ENCODE results near the gene DAW1. TPM values are rescaled to one million over a fixed set of nuclear protein-coding genes. Genes with fewer than 3 reads are reported as not detected.
"Not testable (repeated sequence)": the region's sequence is repeated elsewhere in the genome, so short reads cannot be mapped to it uniquely, and the experiment has no call there.

Gene DAW1
- total RNA-seq, 2 donors from 2014 or later: not detected

GRCh38 chr2:227881866-227882517, 10.6 kb downstream of the DAW1 start:
- Mint-ChIP-seq H3K36me3 (no peaks in the 10 kb centered on the region), H3K27ac (no peak overlapping the region), H3K9me3 (no peaks in the 10 kb centered on the region)
- DNase-seq (ENCODE audit: low spot score in 2 of 2) (no peak), ATAC-seq (no peak)

- peak; percentile 68 to 84 for ATAC-seq
- DNase-seq (ENCODE audit: low spot score in 2 of 2): peak; percentile 61 to 71
- Mint-ChIP-seq H3K9me3 (no peaks in the 10 kb centered on the region), H3K27ac (no peak overlapping the region), H3K36me3 (no peaks in the 10 kb centered on the region)
These were observed 13.1 kb downstream of the DAW1 start for GRCh38 chr2:227884511-227884947.

GRCh38 chr2:227886149-227886548, 14.7 kb downstream of the DAW1 start:
- Mint-ChIP-seq H3K36me3 (no peaks in the 10 kb centered on the region), H3K27ac (no peak overlapping the region), H3K9me3 (no peaks in the 10 kb centered on the region)
- DNase-seq (ENCODE audit: low spot score in 2 of 2): no peak
- ATAC-seq: no peak

DNA sequence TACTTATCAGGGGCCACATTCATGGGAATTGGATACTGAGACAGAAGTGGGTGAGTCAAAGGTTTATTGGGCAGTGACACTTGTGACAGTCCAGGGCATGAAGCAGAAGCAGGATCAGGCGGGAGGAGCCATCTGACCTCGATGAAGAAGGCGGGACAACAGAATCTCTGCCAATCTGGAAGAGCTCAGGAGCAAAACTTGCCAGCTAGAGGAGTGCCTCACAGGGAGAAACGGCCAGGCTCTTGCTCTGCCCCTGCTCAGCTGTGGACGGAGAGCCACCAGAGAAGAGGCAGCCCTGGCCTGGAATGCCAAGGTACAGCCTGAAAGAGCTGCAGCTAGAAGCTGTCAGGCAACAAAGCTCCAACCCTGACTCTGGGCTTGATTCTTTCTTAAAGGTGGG, 16.9 kb downstream of the DAW1 start:
- no peak for ATAC-seq
- DNase-seq (ENCODE audit: low spot score in 2 of 2): no peak
- no peaks in the 10 kb centered on the region for H3K36me3 Mint-ChIP-seq

GRCh38 chr2:227889336-227889735, 17.9 kb downstream of the DAW1 start:
- no peaks in the 10 kb centered on the region for H3K9me3 Mint-ChIP-seq
- DNase-seq (ENCODE audit: low spot score in 2 of 2) (no peak), ATAC-seq (no peak)
- H3K36me3 Mint-ChIP-seq: no peaks in the 10 kb centered on the region
- H3K27ac Mint-ChIP-seq: no peak overlapping the region

More for the DNA sequence above, 16.9 kb downstream of the DAW1 start:
- no peak overlapping the region for H3K27ac Mint-ChIP-seq
- H3K9me3 Mint-ChIP-seq: no peaks in the 10 kb centered on the region

- DNase-seq (ENCODE audit: low spot score in 2 of 2) (no peak), ATAC-seq (peak; percentile 50 to 66)
- Mint-ChIP-seq H3K36me3 (no peaks in the 10 kb centered on the region), H3K9me3 (no peaks in the 10 kb centered on the region), H3K27ac (no peak overlapping the region)
These were observed 19.2 kb downstream of the DAW1 start for GRCh38 chr2:227890495-227891079.

DNA sequence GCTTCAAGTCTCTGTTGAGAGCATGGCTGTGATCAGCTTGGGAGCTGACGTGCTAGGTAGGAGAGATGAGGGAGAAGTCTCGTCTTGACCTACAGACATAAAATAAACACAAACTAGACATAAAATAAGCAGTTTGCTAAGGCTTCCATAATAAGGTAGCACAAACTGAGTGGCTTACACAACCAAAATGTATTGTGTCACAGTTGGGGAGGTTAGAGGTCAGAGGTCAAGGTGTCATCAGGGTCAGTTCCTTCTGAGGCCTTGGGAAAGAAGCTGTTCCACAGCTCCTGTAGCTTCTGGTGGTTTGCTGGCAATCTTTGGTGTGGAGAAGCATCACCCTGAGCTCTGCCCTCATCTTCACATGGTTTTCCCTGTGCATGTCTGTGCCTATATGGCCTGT, 20.2 kb downstream of the DAW1 start:
- Mint-ChIP-seq H3K27ac (no peak overlapping the region), H3K36me3 (no peaks in the 10 kb centered on the region), H3K9me3 (no peaks in the 10 kb centered on the region)
- ATAC-seq (no peak), DNase-seq (ENCODE audit: low spot score in 2 of 2) (no peak)

DNA sequence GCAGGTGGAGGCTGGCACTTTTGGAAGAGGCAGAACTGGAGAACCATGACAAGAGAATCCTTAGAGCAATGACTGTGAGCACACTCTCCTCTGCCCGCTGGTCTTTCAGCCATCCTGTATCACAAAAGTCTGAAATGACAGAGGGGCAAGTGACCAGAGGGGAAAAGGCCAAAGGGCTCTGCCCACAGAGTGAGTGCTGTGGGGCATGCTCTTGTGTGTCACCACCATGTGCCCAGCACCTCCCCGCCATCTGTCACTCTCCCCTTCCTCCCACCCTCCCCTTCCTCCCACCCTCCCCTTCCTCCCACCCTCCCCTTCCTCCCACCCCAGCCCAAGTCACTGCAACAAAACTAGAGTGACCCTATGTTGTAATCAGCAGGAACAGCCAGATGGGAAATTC, 31.9 kb downstream of the DAW1 start:
- no peak for ATAC-seq
- DNase-seq (ENCODE audit: low spot score in 2 of 2): no peak
- no peaks in the 10 kb centered on the region for H3K9me3 Mint-ChIP-seq
- no peaks in the 10 kb centered on the region for H3K36me3 Mint-ChIP-seq
- H3K27ac Mint-ChIP-seq: no peak overlapping the region

DNA sequence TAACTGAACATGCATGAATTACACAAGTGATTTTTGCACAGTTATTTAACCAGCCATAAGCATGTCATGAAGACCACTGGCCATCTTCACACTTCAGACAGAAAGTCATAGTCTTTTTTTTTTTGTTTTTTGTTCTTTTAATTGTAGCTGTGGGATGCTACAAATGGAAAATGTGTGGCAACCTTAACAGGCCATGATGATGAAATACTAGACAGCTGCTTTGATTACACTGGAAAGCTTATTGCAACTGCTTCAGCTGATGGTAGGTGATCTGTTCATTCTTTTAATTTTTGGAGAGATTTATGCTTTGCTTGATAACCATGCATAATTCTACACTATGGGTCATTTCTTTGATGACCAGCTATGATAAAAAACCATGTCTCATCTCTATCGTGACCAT, 35.6 kb downstream of the DAW1 start:
- Mint-ChIP-seq H3K36me3 (no peaks in the 10 kb centered on the region), H3K9me3 (no peaks in the 10 kb centered on the region), H3K27ac (no peak overlapping the region)
- ATAC-seq: no peak
- no peak for DNase-seq (ENCODE audit: low spot score in 2 of 2)

DNA sequence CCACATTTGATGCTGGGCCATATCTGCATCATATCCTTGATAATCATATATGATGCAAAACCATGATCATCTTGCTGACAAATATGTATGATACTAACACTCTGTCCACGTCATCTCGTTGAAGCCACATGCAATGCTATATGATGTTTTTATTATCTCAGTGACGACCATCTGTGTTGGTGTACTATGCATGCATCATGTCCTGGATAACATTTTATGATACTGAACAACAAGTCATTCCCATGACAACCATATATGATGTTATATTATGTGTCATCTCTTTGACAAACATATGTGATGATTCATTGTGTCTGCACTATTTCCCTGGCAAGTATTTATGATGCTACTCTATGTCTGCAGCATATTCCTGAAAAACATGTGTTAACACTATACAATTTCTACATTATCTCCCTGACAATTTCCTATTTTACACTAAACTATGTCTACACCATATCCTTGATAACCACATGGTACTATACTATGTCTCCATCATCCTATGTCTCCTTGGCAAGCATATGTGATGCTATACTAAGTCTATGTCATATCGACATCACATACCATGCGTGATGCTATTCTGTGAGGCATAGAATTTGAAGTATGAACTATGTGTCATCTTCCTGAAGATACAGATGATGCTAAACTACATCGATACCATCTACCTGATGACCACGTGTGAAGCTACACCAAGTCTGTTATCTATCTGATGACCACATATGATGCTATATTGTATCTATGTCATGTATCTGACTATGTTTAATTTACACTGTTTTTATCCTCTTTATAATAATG, 37.0 kb downstream of the DAW1 start:
- Mint-ChIP-seq H3K27ac (no peak overlapping the region), H3K36me3 (no peaks in the 10 kb centered on the region), H3K9me3 (peaks cover 0 to 1% of the 10 kb centered on the region in 2 donors)
- ATAC-seq (peak in 1 of 2 donors; percentile 54), DNase-seq (ENCODE audit: low spot score in 2 of 2) (no peak)

DNA sequence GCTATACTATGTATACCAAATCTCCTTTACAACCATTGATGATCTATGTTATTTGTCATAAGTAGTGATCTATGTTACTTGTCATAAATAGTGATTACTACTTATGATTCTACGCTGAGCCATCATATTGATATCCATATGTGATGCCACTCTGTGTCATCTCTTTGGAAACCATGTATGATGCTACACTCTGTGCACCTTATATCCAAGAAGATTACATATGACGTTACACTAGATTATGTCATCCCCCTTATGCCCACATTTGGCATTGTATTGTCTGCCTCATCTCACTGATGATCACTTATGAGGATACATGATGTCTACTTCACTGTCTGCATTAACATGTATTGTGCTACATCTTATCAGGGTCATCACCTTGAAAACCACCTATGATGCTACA, 42.9 kb downstream of the DAW1 start:
- ATAC-seq (no peak), DNase-seq (ENCODE audit: low spot score in 2 of 2) (no peak)
- peaks cover 0 to 6% of the 10 kb centered on the region in 2 donors for H3K9me3 Mint-ChIP-seq
- H3K36me3 Mint-ChIP-seq: no peaks in the 10 kb centered on the region
- no peak overlapping the region for H3K27ac Mint-ChIP-seq

GRCh38 chr2:227921648-227922047, 50.2 kb downstream of the DAW1 start:
- no peak for ATAC-seq
- H3K36me3 Mint-ChIP-seq: no peaks in the 10 kb centered on the region
- no peak for DNase-seq (ENCODE audit: low spot score in 2 of 2)
- H3K9me3 Mint-ChIP-seq: peaks cover 0 to 3% of the 10 kb centered on the region in 2 donors
- H3K27ac Mint-ChIP-seq: no peak overlapping the region

GRCh38 chr2:227932001-227932400, 60.6 kb downstream of the DAW1 start:
- DNase-seq (ENCODE audit: low spot score in 2 of 2) (no peak), ATAC-seq (no peak)
- Mint-ChIP-seq H3K27ac (no peak overlapping the region), H3K9me3 (peaks cover 4 to 13% of the 10 kb centered on the region in 2 donors), H3K36me3 (no peaks in the 10 kb centered on the region)

- Mint-ChIP-seq H3K9me3 (peaks cover under 1 to 9% of the 10 kb centered on the region in 2 donors), H3K36me3 (no peaks in the 10 kb centered on the region), H3K27ac (no peak overlapping the region)
- DNase-seq (ENCODE audit: low spot score in 2 of 2) (no peak), ATAC-seq (no peak)
These were observed 61.0 kb downstream of the DAW1 start for GRCh38 chr2:227932403-227932802.

GRCh38 chr2:227933884-227934283, 62.5 kb downstream of the DAW1 start:
- Mint-ChIP-seq H3K9me3 (peaks cover 0 to 9% of the 10 kb centered on the region in 2 donors), H3K36me3 (no peaks in the 10 kb centered on the region)
- no peak for ATAC-seq

GRCh38 chr2:227936249-227936648, 64.8 kb downstream of the DAW1 start:
- H3K27ac Mint-ChIP-seq; H3K9me3 Mint-ChIP-seq; H3K36me3 Mint-ChIP-seq; ATAC-seq; DNase-seq (ENCODE audit: low spot score in 2 of 2): not testable (repeated sequence)

More at GRCh38 chr2:227933884-227934283, 62.5 kb downstream of the DAW1 start:
- H3K27ac Mint-ChIP-seq: no peak overlapping the region
- DNase-seq (ENCODE audit: low spot score in 2 of 2): no peak

- H3K27ac Mint-ChIP-seq: no peak overlapping the region
- peaks cover 0 to 12% of the 10 kb centered on the region in 2 donors for H3K9me3 Mint-ChIP-seq
- H3K36me3 Mint-ChIP-seq: no peaks in the 10 kb centered on the region
- no peak for ATAC-seq
- no peak for DNase-seq (ENCODE audit: low spot score in 2 of 2)
These were observed 68.0 kb downstream of the DAW1 start for GRCh38 chr2:227939271-227940027.
